ENCODE results near the gene TAF6L.

GRCh38 chr11:62831520-62832335, 60.5 kb downstream of the TAF6L start, which contains the start of gene STX5:
- TF ChIP-seq GATA3 (IDR thresholded peaks at IDR 0.05; ENCODE audit: low read depth, low read length) (no peak), GATA2 (IDR thresholded peaks at IDR 0.05; ENCODE audit: low read depth, low read length) (no peak)

Data from SH-SY5Y (cell line).